HepG2 (cell line): ENCODE results near the gene NEU1. TPM values are rescaled to one million over a fixed set of nuclear protein-coding genes. Genes with fewer than 3 reads are reported as not detected.

ENCODE experiments used
- BRCA1 ChIP-seq: sonication (generic); formaldehyde crosslinking; IDR thresholded peaks from 2 replicates; pipeline ENCODE4 v1.4.0; 2020; ENCODE audit warnings: missing genetic modification reagents
- CCAR2 ChIP-seq: fragments of 200-400 bp; formaldehyde crosslinking; optimal IDR thresholded peaks from 2 replicates; pipeline ENCODE3; 2018; ENCODE audit warnings: low read depth, mild to moderate bottlenecking, low read length, moderate library complexity
- DNMT1 ChIP-seq: sonication (generic); formaldehyde crosslinking; IDR thresholded peaks from 2 replicates; pipeline ENCODE4 v1.5.1; 2020; ENCODE audit warnings: mild to moderate bottlenecking, missing genetic modification reagents
- FOXC1 ChIP-seq: sonication (generic); formaldehyde crosslinking; IDR thresholded peaks from 2 replicates; pipeline ENCODE4 v1.8.0; 2022; ENCODE audit warnings: mild to moderate bottlenecking, missing genetic modification reagents, borderline replicate concordance
- MTF2 ChIP-seq: sonication (generic); formaldehyde crosslinking; IDR thresholded peaks from 2 replicates; pipeline ENCODE4 v1.5.0; 2020; ENCODE audit warnings: missing genetic modification reagents, borderline replicate concordance
- NFE2L2 ChIP-seq: fragments of 150-350 bp; IDR thresholded peaks from 2 replicates; pipeline ENCODE4 v1.6.1; 2014; ENCODE audit warnings: low read length
- NFKB2 ChIP-seq: sonication (generic); formaldehyde crosslinking; IDR thresholded peaks from 2 replicates; pipeline ENCODE4 v1.4.0; 2020; ENCODE audit warnings: missing genetic modification reagents, borderline replicate concordance
- POLR2A ChIP-seq, 2 experiments: IDR thresholded peaks; 2 replicates each; pipeline ENCODE4 v1.6.1; 2011; ENCODE audit warnings: low read depth in 2 of 2, low read length in 2 of 2, mild to moderate bottlenecking in 1 of 2, moderate library complexity in 1 of 2; ENCODE audit not compliant: insufficient read depth in 1 of 2
- PRPF4 ChIP-seq: fragments of 200-400 bp; formaldehyde crosslinking; IDR thresholded peaks from 2 replicates; pipeline ENCODE4 v1.6.1; 2016; ENCODE audit warnings: low read length, low read depth; ENCODE audit not compliant: poor library complexity, severe bottlenecking
- SIN3B ChIP-seq: fragments of 150-350 bp; IDR thresholded peaks from 2 replicates; pipeline ENCODE4 v1.6.1; 2014; ENCODE audit warnings: low read length
- TBX3 ChIP-seq: fragments of 450-650 bp; IDR thresholded peaks from 2 replicates; pipeline ENCODE4 v1.6.1; 2017; ENCODE audit warnings: antibody characterized with exemption, mild to moderate bottlenecking, inconsistent platforms, borderline replicate concordance
- ZBTB1 ChIP-seq: sonication (generic); formaldehyde crosslinking; IDR thresholded peaks from 2 replicates; pipeline ENCODE4 v1.4.0; 2020; ENCODE audit warnings: missing genetic modification reagents, borderline replicate concordance
- polyA plus RNA-seq, 8 experiments: library from polyadenylated mRNA; depleted of rRNA in 3 of 8; stranded (reverse) in 7 of 8; unstranded in 1 of 8; fragments of >200 nt; fragmentation: Illumina TruSeq in 4 of 8; extraction: Trizol in 4 of 8; gene quantifications; 2 replicates each; pipeline versions ENCODE4 v1.2.1 to v1.2.3, GENCODE V29; 2011 to 2016; ENCODE audit warnings: low read depth in 4 of 8, missing spikeins in 1 of 8, mixed read lengths in 1 of 8; ENCODE audit not compliant: insufficient read depth in 1 of 8
- total RNA-seq, 5 experiments: library from RNA; depleted of rRNA; stranded (reverse); fragments of >200 nt; fragmentation: Illumina TruSeq; extraction: Trizol; gene quantifications; 2 replicates each; pipeline ENCODE4 v1.2.3, GENCODE V29; 2016; ENCODE audit warnings: low read depth in 1 of 5
- TF ChIP-seq, protein P1 (sequence below): IDR thresholded peaks from 2 replicates; pipeline ENCODE4 v1.4.0; 2020; ENCODE audit warnings: mild to moderate bottlenecking, missing genetic modification reagents
- TF ChIP-seq, protein P2 (sequence below): sonication (generic); formaldehyde crosslinking; IDR thresholded peaks from 2 replicates; pipeline ENCODE4 v1.4.0; 2020; ENCODE audit warnings: missing genetic modification reagents
- TF ChIP-seq, protein P3 (sequence below): sonication (generic); formaldehyde crosslinking; IDR thresholded peaks from 2 replicates; pipeline ENCODE4 v1.4.0; 2020; ENCODE audit warnings: missing genetic modification reagents
- TF ChIP-seq, protein P4 (sequence below): sonication (generic); formaldehyde crosslinking; IDR thresholded peaks from 2 replicates; pipeline ENCODE4 v1.5.1; 2020; ENCODE audit warnings: mild to moderate bottlenecking, missing genetic modification reagents, moderate library complexity

Gene NEU1
- total and polyA plus RNA-seq, 2 of the 13 experiments (the other 11 are each of a cell fraction or from before 2014, with no cell fraction given), result 215 to 297 TPM

DNA sequence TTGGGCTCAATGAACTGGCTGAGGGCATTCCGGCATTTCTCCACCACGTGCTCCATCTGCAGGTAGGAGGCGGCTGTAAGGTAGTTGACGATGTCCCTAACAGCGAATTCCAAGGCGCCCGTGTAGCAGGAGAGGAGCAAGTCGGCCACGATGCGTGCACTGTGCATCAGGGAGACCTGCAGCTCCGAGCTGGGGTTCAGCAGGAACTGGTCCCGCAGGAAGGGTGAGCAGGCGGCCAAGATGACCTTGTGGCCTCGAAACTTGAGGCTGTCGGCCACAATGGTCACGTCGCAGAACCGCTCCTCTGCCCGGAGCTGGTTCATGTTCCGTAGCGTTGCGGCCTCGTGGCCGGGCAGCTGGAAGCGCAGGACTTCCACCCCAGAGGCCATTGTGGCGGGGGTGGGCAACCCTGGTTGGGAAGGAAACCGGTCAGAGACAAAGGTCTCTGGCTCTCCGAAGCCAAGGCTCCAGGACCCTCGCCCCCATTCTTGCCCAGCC lies 38.3 kb upstream of the NEU1 start (continued):
- TF ChIP-seq, protein P1, sequence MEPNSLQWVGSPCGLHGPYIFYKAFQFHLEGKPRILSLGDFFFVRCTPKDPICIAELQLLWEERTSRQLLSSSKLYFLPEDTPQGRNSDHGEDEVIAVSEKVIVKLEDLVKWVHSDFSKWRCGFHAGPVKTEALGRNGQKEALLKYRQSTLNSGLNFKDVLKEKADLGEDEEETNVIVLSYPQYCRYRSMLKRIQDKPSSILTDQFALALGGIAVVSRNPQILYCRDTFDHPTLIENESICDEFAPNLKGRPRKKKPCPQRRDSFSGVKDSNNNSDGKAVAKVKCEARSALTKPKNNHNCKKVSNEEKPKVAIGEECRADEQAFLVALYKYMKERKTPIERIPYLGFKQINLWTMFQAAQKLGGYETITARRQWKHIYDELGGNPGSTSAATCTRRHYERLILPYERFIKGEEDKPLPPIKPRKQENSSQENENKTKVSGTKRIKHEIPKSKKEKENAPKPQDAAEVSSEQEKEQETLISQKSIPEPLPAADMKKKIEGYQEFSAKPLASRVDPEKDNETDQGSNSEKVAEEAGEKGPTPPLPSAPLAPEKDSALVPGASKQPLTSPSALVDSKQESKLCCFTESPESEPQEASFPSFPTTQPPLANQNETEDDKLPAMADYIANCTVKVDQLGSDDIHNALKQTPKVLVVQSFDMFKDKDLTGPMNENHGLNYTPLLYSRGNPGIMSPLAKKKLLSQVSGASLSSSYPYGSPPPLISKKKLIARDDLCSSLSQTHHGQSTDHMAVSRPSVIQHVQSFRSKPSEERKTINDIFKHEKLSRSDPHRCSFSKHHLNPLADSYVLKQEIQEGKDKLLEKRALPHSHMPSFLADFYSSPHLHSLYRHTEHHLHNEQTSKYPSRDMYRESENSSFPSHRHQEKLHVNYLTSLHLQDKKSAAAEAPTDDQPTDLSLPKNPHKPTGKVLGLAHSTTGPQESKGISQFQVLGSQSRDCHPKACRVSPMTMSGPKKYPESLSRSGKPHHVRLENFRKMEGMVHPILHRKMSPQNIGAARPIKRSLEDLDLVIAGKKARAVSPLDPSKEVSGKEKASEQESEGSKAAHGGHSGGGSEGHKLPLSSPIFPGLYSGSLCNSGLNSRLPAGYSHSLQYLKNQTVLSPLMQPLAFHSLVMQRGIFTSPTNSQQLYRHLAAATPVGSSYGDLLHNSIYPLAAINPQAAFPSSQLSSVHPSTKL, result no peak
- TF ChIP-seq, protein P2, sequence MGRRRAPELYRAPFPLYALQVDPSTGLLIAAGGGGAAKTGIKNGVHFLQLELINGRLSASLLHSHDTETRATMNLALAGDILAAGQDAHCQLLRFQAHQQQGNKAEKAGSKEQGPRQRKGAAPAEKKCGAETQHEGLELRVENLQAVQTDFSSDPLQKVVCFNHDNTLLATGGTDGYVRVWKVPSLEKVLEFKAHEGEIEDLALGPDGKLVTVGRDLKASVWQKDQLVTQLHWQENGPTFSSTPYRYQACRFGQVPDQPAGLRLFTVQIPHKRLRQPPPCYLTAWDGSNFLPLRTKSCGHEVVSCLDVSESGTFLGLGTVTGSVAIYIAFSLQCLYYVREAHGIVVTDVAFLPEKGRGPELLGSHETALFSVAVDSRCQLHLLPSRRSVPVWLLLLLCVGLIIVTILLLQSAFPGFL (CRISPR knock-in tag), result 0 out of 2 replicates have a peak, but pooled peaks have one; percentile 63
- TF ChIP-seq BRCA1, result 0 out of 2 replicates have a peak, but pooled peaks have one; percentile 51
- TF ChIP-seq POLR2A (IDR thresholded peaks at IDR 0.05; ENCODE audit: insufficient read depth in 1 of 2, low read depth in 2 of 2, low read length in 2 of 2), result 0 out of 4 replicates have a peak, but pooled peaks of 1 of the 2 experiments have one; percentile 23
- TF ChIP-seq NFE2L2, result no peak
- no peak for TF ChIP-seq SIN3B
- TF ChIP-seq, protein P3, sequence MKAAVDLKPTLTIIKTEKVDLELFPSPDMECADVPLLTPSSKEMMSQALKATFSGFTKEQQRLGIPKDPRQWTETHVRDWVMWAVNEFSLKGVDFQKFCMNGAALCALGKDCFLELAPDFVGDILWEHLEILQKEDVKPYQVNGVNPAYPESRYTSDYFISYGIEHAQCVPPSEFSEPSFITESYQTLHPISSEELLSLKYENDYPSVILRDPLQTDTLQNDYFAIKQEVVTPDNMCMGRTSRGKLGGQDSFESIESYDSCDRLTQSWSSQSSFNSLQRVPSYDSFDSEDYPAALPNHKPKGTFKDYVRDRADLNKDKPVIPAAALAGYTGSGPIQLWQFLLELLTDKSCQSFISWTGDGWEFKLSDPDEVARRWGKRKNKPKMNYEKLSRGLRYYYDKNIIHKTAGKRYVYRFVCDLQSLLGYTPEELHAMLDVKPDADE (CRISPR knock-in tag), result 0 out of 2 replicates have a peak, but pooled peaks have one; percentile 44
- TF ChIP-seq NFKB2, result 0 out of 2 replicates have a peak, but pooled peaks have one; percentile 54
- no peak for TF ChIP-seq CCAR2
- TF ChIP-seq DNMT1, result peak; percentile 60; the same call in 1 of the 2 replicates
- TF ChIP-seq ZBTB1 (CRISPR knock-in tag), result no peak
- TF ChIP-seq, protein P4, sequence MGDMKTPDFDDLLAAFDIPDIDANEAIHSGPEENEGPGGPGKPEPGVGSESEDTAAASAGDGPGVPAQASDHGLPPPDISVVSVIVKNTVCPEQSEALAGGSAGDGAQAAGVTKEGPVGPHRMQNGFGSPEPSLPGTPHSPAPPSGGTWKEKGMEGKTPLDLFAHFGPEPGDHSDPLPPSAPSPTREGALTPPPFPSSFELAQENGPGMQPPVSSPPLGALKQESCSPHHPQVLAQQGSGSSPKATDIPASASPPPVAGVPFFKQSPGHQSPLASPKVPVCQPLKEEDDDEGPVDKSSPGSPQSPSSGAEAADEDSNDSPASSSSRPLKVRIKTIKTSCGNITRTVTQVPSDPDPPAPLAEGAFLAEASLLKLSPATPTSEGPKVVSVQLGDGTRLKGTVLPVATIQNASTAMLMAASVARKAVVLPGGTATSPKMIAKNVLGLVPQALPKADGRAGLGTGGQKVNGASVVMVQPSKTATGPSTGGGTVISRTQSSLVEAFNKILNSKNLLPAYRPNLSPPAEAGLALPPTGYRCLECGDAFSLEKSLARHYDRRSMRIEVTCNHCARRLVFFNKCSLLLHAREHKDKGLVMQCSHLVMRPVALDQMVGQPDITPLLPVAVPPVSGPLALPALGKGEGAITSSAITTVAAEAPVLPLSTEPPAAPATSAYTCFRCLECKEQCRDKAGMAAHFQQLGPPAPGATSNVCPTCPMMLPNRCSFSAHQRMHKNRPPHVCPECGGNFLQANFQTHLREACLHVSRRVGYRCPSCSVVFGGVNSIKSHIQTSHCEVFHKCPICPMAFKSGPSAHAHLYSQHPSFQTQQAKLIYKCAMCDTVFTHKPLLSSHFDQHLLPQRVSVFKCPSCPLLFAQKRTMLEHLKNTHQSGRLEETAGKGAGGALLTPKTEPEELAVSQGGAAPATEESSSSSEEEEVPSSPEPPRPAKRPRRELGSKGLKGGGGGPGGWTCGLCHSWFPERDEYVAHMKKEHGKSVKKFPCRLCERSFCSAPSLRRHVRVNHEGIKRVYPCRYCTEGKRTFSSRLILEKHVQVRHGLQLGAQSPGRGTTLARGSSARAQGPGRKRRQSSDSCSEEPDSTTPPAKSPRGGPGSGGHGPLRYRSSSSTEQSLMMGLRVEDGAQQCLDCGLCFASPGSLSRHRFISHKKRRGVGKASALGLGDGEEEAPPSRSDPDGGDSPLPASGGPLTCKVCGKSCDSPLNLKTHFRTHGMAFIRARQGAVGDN (CRISPR knock-in tag), result peak; percentile 80
- TF ChIP-seq MTF2, result 0 out of 2 replicates have a peak, but pooled peaks have one; percentile 54
- peak; percentile 81; the same call in 1 of the 2 replicates for TF ChIP-seq FOXC1 (CRISPR knock-in tag)
- no peak for TF ChIP-seq TBX3
- peak; percentile 77 for TF ChIP-seq PRPF4
